ENCODE results near the gene SLC6A16.
"Not testable (repeated sequence)": the region's sequence is repeated elsewhere in the genome, so short reads cannot be mapped to it uniquely, and the experiment has no call there.

SLC6A16 gene

GRCh38 chr19:49331187-49331586 lies 6.2 kb upstream of the SLC6A16 start:
- DNase-seq (ENCODE audit: low spot score): not testable (repeated sequence)

- DNase-seq (ENCODE audit: low spot score): no peak
Observed at GRCh38 chr19:49328741-49329140, 3.8 kb upstream of the SLC6A16 start.

GRCh38 chr19:49327878-49328544 lies 3.0 kb upstream of the SLC6A16 start:
- peak; percentile 69 for DNase-seq (ENCODE audit: low spot score)

DNA sequence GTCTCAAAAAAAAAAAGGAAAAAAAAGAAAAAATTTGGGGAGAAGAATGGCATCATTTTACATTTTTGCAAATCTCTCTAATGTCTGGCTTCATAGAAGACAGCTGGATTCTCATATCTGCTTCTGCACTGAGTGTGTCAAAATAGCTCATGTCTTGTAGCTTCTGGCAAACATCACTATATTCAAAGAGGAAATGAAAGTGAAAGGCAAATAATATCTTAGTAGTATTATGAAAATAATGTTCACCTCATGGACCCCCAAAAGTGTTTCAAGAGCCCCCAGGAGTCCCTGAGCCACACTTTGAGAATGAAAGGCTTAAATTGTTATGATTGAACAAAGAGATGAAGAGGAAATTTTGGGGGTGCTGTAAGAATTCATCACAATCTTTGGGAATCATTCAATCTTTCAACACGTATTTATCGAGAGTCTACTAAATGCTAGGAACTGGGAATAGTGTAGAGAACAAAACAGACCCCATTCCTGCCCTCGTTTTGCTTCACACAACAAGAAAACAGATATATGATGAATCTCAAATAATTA lies 1.2 kb upstream of the SLC6A16 start:
- no peak for DNase-seq (ENCODE audit: low spot score)

- DNase-seq (ENCODE audit: low spot score): not testable (repeated sequence)
Observed at GRCh38 chr19:49325756-49326155, 765 bp upstream of the SLC6A16 start.

DNA sequence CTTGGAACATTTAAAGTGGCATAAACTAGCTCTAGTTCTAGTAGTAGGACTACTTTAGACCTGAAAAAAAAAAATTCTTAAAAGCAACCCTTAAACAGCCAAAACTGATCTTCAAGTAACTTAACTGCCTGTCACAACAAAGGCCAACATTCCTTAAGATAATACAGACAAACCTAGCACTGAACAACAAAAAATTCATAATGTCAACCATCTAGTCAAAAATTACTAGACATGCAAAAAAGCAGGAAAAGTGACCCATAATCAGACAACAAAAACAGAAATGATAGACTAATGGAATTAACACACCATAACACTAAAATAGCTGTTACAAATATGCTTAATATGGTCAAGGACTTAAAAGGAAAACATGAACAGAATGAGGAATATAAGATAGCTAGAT lies 6.7 kb downstream of the SLC6A16 start:
- DNase-seq (ENCODE audit: low spot score): no peak

- DNase-seq (ENCODE audit: low spot score): no peak
Observed at GRCh38 chr19:49316284-49316683, 8.7 kb downstream of the SLC6A16 start.

GRCh38 chr19:49315111-49315510 lies 9.9 kb downstream of the SLC6A16 start:
- no peak for DNase-seq (ENCODE audit: low spot score)

- no peak for DNase-seq (ENCODE audit: low spot score)
Observed at GRCh38 chr19:49309087-49309486, 15.9 kb downstream of the SLC6A16 start.

- DNase-seq (ENCODE audit: low spot score): not testable (repeated sequence)
Observed at GRCh38 chr19:49306734-49307133, 18.3 kb downstream of the SLC6A16 start.

GRCh38 chr19:49301866-49302252 lies 23.1 kb downstream of the SLC6A16 start:
- no peak for DNase-seq (ENCODE audit: low spot score)

- peak; percentile 80 for DNase-seq (ENCODE audit: low spot score)
Observed at GRCh38 chr19:49301165-49301865, 23.7 kb downstream of the SLC6A16 start.

GRCh38 chr19:49298653-49299052 lies 26.3 kb downstream of the SLC6A16 start:
- DNase-seq (ENCODE audit: low spot score): not testable (repeated sequence)

- DNase-seq (ENCODE audit: low spot score): no peak
Observed at GRCh38 chr19:49297403-49297802, 27.6 kb downstream of the SLC6A16 start.

DNA sequence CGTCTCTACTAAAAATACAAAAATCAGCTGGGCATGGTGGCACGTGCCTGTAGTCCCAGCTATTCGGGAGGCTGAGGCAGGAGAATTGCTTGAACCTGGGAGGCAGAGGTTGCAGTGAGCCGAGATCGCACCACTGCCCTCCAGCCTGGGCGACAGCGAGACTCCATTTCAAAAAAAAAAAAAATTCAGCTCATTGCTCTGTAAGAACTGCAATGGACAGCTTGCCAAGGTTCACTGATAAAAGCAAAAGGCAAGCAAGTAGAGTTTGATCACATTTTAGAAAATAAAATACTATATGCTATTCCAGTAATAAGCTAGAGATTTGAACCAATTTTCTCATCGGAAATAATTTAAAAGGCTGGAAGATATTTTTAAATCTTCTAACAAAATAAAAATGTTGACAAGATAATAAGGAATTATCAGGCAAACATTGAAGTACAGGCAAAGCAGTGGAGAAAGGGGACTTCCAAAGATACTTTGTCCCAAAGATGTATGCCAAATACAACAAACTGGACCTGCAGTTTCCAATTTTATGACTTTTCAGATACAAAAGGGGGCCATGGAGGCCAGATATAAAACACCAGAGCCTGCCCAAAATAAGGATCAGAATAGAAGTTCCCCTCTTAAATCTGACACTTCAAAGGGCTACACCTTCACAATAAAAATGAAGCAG lies 29.6 kb downstream of the SLC6A16 start:
- no peak for DNase-seq (ENCODE audit: low spot score)

DNA sequence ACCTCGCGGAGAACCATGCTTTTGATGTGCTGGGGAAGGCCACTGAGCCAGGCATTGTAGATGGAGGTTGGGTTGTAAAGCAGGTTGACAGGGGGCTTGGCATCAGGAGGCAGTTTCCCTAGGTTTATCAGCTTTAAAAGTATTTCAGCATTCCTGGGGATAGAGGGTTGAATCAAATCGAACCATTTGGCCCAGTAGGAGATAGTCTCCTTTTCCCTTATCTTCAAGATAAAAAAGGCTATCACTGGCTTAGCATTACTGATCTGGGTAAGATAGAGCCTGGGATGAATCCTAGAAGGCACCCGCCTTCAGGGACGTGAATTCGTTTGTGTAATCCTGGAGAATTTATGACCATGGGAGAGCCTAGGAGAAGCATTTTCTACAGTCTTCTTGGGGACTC lies 30.6 kb downstream of the SLC6A16 start:
- no peak for DNase-seq (ENCODE audit: low spot score)

DNA sequence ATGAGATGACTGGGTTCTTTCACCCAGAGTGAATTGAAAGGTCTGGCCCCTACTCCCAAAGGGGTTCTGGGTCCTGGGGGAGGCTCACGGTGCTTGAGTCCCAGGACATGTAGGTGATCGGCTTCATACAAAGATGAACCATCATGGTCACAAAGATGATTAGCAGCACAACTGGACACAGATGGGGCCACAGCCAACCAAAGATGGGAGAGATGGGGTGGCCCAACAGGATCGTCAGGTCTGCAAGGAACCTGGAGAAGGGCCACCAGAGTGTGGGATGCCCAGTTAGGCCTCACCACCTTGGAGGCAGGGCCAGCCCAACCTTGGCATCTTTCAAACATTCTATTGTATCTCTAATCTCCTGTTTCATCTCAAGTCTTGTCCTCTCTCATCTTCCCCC lies 34.5 kb downstream of the SLC6A16 start:
- DNase-seq (ENCODE audit: low spot score): no peak

GRCh38 chr19:49289286-49289685 lies 35.7 kb downstream of the SLC6A16 start:
- not testable (repeated sequence) for DNase-seq (ENCODE audit: low spot score)

GRCh38 chr19:49288205-49288604 lies 36.8 kb downstream of the SLC6A16 start:
- not testable (repeated sequence) for DNase-seq (ENCODE audit: low spot score)

DNA sequence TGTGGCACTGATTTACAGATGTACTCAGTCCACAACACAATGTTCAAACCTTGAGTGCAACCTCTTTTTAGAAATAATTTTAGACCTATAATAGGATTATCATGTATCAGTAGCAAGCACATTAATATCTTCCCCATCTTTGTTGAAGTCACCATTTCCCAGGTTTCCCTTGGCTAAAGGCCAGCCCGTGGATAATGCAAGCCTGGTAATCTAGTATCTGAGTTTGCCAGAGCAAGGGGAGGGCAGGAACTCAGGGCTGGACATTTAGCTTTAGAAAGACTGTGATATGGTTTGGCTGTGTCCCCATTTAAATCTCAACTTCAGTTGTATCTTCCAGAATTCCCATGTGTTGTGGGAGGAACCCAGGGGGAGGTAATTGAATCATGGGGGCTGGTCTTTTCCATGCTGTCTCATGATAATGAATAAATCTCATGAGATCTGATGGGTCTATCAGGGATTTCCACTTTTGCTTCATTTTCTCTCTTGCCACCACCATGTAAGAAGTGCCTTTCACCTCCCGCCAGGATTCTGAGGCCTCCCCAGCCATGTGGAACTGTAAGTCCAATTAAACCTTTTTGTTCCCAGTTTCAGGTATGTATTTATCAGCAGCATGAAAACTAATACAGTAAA lies 37.7 kb downstream of the SLC6A16 start:
- DNase-seq (ENCODE audit: low spot score): no peak

- no peak for DNase-seq (ENCODE audit: low spot score)
Observed at GRCh38 chr19:49282184-49282583, 42.8 kb downstream of the SLC6A16 start.

DNA sequence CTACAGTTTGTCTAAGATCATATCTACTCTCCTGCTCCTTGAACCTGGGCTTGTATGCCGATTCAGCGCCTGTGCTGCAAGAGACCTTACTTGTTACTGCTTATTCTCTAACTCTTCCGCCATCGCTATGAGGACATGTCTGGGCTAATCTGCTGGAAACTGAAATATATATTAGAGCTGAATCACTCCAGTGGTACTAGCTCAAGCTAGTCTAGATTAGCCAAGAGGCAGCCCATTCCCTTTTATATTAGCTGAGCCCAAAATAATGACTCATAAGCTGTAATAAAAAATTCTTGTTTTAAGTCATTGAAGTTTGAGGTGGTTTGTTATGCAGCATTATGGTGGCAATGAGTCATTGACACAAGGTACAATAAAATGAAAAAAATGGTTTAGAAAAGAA lies 52.8 kb downstream of the SLC6A16 start:
- DNase-seq (ENCODE audit: low spot score): no peak
